Fibroblast of skin of back (primary cell): ENCODE measurements around the gene KCTD18. TPM values are rescaled to one million over a fixed set of nuclear protein-coding genes. Genes with fewer than 3 reads are reported as not detected.
A peak's percentile ranks its signal among the peaks of the same experiment; 100 is the strongest.

Experiments used
- DNase-seq: peaks from one replicate; pipeline ENCODE4 v3.0.0-alpha.2; 2013
- polyA plus RNA-seq, 2 experiments: library from polyadenylated mRNA; unstranded; fragments of 120-200 nt; gene quantifications; one replicate each; pipeline ENCODE4 v1.2.1, GENCODE V29; 2013; ENCODE audit not compliant: insufficient read length in 2 of 2

KCTD18 gene
- polyA plus RNA-seq (2013, experiment 1 of 2; ENCODE audit: insufficient read length), result 11.1 TPM
- 12.7 TPM for polyA plus RNA-seq (2013, experiment 2 of 2; ENCODE audit: insufficient read length)

DNA sequence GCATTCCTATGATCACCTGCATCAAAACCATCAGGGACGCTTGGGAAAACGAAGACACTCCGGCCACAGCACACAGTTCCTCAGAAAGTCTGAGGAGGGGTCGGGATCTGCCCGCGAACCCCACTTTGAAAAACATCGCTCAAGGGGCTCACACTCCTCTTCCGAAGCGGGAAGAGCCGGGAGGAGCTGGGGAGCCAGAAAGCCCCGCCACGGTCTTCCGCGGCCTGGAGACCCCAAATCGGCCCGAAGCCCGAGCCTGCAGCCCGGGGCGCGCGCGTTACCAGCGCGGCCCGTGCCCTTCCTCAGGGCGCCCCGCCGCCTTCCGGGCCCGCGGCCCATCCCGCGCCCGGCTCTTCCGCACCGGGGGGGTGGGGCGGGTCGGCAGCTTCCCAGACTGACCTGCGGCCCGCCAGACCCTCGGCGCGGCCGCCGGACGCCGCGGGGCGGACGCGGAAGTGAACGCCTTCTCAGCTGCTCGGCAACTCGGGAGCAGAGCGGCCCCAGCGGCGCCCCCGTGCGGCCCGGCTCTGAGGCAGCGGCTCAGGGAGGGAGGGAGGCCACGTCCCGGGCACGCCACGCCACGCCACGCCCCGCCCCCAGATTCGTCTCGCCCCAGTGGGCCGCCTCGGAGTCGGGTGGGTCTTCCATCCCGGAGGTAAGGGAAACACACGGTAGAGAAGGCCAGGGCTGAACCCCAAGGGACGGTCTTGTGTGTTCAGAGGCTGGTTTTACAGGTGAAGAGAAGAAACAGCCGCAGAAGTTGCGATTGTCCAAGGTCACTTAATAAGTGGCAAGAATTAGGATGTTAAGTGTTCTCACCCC is at the start of gene KCTD18:
Gene KCTD18, minus strand, starts transcription at position 457 of the 822 bp plus-strand sequence. CDS start 3,052 bp downstream, outside the sequence.
- peak; percentile 83 for DNase-seq

DNA sequence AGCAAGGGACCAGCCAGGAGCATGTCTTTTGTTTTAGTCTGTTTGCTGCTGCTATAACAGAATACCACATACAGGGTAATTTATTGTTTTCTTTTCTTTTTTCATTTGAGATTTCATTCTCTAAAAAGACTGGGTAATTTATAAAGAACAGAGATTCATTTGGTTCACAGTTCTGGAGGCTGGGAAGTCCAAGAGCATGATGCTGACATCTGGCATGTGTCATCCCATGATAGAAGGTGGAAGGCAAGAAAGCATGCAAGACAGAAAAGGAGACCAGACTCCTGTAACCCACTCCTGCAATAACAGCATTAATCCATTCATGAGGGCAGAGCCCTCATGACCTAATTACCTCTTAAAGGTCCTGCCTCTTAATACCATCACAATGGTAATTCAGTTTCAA is 30.9 kb upstream of the KCTD18 start:
- DNase-seq, result no peak

DNA sequence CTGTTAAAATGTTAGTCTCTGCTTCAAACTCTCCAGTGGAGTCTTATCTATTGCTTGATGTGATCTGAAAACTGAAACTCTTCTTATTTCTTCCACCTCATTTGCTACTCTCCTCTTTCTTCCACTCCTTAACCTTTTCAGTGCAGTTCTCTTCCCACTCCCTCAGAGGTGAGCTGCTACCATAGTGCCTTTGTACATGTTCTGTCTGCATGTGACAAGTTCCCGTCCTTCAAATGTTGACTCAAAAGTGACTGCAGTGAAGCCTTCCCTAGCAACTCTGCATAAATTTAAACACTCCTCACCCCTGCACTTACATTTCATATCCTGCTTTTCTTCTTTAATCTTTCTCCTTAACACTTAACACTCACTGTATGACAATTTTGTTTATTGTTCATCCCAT is 28.3 kb upstream of the KCTD18 start:
- DNase-seq, result no peak

DNA sequence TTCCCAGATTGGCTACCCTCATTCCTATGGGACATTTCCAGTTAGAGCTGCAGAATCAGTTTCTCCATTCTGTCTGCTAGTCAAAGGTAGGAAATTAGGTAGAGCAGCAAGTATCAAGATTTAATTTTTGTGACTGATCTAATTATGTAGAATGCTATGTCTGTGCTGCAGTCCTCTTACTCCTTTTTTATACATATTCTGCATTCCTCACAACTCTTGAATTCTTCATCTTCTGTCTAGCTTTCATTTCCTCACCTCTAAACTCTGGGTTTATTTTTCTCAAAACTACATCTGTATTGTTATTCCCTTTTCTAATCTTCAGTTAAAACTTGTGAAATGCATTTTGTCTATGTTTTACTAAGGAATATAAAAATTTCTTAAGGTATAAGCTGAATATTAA is 24.7 kb upstream of the KCTD18 start:
- no peak for DNase-seq

DNA sequence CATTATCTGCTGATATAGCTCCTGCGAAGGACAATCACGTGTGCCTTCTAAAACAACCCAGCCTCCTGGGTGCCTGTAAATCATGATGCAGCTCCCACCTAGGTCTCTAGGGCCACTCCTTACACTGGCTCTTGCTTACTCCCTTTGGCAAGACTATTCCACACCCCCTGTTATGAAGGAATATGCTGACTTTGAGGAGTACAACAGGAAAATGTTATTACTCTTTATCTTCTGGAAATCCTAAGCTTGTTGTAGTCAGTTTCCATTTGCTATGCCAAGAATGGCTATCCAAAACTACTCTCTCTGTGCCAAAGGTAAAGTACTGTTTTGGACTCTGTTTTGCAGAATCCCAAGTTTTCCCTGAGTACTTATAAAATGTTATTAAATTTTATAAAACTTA is 23.9 kb upstream of the KCTD18 start:
- DNase-seq, result no peak

DNA sequence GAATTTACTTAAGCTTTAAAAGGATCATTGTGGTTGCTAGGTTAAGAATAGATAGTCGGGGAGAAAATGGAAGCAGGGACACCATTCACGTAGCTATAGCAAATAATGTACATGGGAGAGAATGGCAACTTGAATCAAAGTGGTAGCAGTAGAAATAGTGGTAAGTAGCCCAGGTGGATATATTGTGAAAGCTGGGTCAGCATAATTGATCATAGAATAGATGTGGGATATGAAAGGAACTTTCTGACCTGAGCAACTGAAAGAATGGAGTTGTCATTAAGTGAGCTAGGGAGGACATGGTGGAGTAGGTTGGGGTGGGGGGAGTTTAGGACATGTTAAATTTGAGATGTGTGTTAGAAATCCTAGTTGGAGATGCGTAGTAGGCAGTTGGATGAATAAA is 18.4 kb upstream of the KCTD18 start:
- DNase-seq, result no peak

DNA sequence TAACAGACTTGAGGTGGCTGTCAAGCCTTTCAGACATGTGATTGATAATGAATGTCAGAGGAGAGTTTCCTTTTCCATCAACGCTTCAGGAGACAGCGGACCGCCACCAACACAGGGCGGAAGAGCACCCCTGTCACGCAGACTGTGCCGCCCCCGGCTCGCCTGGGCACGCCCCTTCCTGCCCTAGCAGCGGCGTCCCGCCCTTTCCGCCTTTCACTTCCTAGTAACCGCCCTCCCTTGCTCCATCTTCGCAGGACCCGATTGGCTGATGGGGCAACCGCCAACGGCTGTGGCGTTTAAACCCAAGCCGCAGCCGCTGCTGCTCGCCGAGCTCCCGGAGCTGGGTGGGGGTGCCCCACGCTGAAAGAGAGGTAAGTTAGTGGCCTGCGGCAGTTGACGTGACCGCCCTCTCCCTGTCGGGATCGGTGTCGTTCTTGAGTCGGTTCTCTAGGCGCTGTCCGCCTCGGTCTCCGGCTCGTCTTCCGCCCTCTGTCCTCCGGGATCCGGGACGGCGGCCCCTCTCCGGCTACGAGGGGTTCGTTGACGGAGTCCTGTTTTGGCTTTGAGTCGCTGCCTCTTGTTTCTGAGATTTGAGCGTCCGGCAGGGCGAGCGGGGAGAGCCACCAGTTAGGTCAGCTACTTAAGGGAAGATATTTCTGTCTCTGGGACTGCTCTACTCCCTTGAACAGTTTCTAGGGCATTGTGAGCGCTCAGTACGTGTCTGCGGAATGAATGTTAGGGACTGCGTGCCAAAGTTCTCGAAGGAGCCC is 16.2 kb upstream of the KCTD18 start, which contains the start of gene SGO2:
Gene SGO2, plus strand, starts transcription at position 326 of the 770 bp plus-strand sequence. CDS start 6,769 bp downstream, outside the sequence.
- DNase-seq, result peak; percentile 96

DNA sequence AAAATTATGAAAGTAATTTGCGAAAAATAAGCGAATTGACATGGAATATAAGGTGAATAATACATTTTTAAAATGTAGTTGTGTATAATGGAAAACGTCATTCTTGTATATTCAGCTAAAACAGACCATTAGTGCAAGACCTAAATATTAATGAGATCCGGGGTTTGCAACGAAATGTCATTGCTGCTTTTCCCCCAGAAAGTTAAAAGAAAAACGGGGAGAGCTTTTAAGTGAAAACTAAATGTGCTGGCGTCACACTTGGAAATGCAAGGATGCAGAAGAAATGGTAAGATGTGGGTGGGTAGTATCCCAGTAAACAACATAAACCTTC is 15.6 kb upstream of the KCTD18 start:
- no peak for DNase-seq

DNA sequence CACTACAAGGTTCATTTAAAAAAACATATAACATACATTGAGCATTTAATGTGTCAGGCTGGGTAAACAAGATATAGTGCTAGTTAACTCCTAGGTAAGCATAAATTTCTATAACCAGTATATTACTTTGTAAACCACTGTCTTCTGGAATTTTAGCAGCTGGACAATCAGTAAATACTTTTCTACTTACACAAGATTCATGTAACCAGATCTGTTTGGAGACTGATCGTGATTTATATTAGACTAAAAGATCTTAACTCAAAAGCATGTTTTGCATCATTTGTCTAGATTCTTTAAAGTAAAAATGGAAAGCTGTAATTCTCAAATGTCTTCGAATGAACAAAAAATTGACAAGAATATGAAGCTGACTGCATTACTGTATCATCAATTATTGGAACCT is 15.2 kb upstream of the KCTD18 start:
- DNase-seq, result no peak

DNA sequence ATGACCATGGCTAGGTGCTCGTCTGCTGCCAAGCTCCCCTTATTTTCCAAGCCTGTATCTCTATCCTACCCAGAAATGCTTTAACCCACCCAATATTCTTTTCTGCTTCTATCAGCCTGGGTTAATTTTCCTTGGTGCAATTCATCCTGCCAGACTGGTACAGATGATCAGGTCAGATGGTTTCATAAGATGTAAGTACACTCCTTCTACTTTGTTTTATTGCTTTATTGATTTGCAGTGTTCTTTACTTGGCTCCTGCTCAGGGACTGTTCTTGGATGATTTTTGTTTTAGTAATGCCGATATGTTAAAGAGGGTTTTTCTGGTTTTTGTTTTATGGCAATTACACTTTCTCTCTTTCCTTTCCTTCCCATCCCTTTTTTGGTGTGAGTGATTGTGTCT is 13.7 kb upstream of the KCTD18 start:
- no peak for DNase-seq

DNA sequence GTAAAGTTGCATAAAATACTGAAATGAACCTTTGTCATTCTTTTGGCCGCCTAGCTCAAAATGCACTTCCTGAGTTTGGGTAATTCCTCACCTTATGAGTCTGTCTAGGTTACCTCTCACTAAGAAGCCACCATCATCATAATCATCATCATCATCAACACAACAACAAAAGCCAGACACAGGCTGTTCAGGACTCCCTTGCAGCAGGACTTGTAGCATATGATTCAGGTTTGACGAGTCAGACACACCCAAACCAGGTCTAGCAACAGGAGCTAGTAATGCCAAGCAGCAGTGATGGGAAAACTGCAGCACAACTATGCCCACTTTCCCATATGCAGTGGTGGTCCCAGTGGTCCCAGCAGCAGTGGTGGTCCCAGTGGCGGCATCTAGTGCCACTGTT is 13.3 kb upstream of the KCTD18 start:
- no peak for DNase-seq

DNA sequence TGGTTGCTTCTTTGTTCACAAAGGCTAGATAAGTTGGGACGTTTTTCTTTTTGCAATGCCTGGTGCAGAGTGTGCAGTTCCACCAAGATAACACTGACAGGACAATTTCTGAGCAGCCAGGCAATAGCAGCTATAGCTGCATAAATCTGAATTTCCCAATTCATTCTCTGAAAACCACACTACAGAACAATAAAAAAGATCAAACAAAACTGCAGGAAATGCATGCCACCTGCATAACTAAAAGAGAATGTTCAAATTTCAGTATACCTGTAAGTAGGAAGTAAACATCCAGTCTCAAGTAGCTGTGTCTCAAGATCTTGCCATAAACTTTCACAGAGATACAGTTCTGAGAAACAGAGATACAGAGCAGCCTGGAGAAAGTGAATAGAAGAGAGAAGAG is 5.3 kb upstream of the KCTD18 start:
- DNase-seq, result no peak

DNA sequence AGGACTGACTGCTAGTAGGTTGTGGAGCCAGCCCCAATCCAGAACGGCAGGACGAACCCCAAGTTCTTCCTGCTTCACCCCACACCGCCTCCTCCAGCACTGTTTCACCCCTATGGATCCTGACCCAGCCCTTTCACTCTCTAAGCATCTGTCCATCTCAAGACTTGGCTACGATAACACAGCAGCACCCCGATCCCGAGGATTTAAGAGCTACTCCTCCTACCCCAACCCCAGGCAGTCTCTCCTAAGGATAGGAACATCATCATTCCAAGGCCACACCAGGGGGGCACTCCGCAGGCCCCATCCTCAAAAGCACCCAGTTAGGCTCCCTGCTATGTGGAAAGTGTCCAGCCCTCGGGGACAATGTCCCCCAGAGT is 645 bp downstream of the KCTD18 start:
- peak; percentile 9 for DNase-seq

DNA sequence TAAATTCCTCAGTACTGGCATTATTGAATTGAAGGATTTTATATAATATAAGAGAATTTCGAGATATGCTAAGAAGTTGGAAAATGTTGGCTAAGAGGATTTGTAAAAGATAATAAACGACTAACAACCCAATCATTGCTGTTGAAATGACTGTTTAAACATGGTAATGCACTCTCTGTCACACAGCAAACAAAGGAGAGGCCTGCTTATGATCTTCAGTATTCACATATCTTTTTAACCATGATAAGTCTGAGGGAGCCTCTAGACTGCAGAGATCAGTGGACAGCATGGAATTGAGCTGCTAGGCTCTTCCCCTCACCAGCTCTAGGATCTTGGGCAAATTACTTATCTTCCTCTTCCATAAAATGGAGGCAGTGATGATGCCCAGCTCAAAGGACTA is 2.7 kb downstream of the KCTD18 start:
- DNase-seq, result no peak

DNA sequence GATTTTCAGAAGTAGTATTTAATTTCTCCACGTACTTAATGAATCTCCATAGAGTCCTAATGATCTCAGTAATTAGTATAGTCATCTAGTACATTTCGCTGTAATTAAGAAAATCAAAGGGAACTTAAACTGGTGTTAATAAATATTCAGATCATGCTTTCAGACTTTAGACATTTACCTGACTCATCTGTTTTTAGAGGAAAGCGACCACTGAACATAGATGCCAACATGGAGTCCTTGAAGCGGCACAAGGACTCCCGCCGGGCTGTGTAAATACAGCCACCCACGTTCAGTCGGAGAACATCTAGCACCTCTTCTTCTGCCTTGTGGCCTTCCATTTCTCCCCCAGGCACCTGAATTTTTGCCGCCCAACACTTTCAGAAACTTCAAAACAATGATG is 3.2 kb downstream of the KCTD18 start:
- no peak for DNase-seq

DNA sequence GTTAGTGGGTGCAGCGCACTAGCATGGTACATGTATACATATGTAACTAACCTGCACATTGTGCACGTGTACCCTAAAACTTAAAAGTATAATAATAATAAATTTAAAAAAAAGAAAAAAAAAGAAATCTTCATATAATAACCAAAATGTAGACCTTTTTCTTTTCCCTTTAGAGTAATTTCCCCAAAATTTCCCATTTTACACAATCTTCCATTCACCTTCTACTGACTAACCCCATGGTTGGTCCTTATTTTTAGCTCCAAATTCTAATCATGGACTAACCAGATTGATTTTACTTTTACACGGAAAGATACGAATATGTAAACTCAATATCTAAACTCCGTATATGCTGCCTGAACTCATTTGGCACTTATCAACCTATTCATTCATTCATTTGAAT is 7.7 kb downstream of the KCTD18 start:
- DNase-seq, result no peak

DNA sequence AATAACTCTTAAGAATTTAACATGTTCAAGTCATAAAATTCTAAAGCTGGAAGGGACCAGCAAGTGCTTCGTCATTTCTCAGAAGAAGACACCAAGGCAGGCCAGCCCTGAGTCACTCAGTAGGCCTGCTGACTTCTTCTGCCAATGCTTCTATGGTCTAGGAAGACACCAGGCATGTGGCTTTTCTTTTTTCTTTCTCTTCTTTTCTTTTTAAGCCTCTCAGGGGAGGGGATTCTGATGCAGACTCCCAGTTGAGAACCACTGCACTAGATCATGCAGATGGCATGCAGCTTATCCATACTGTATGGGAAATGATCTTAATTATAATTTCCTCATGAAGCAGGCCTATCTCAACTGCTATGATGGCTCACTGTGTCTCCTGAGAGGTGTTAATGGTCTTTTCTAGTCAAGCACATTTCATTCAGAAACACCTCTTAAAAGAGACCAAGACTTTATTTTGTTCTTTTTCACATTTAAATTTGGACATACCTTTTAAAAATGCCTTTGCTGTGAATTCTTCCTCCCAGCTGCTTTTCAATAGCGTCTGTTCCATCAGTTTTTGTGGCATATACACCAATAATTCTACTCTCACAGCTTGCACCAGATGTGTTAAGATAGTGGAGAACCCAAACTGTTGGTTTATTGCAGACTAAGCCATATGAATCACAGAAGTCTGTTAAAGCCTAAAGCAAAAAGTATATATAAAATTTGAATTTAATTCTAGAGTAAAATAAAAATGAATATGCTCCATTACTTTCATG is 11.3 kb downstream of the KCTD18 start:
- peak; percentile 54 for DNase-seq

DNA sequence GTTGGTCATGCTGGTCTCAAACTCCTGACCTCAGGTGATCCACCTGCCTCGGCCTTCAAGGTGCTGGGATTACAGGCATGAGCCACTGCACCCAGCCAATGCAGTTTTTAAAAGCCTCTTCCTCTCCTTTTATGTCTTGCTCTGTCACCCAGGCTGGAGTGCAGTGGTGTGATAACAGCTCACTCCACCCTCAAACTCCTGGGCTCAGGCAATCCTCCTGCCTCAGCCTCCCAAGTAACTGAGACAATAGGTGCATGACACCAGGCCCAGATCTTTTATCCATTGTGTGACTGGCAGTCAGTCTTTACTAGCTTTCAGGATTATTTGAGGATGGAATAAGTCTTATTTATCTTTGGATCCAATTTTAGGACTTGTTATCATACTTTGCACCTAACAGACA is 13.2 kb downstream of the KCTD18 start:
- DNase-seq, result no peak

DNA sequence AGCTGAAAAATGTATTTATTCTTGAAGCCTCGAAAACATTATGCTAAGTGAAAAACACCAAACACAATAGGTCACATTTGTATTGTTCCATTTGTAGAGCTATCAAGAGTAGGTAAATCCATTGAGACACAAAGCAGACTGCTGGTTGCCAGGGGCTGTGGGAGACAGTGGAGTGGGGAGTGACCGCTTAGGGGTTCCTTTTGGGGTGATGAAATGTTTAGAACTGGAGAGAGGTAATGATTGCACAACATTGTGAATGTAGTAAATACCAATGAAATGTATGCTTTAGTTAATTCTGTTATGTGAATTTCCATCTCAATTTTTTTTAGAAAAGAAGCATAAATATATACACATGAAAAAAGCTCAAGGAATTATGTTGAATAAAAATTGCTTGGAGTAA is 15.8 kb downstream of the KCTD18 start:
- DNase-seq, result no peak

DNA sequence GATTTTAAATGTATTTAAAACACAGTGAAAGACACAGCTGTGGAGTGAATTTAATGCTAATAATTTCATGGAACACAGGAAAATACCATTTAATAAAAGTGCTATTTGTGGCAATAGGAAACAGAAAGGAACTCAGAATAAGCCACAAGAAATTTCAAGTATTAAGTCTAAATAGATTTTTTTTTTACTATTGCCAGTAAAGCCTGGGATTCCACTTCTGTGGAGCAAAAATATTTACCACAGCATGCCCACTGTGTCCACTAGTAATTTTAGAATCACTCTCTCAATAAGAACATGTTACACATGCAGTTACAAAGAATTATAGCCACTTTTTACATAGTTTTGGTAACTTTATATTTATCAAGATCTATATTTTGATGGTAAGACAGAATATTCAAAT is 17.2 kb downstream of the KCTD18 start:
- no peak for DNase-seq

DNA sequence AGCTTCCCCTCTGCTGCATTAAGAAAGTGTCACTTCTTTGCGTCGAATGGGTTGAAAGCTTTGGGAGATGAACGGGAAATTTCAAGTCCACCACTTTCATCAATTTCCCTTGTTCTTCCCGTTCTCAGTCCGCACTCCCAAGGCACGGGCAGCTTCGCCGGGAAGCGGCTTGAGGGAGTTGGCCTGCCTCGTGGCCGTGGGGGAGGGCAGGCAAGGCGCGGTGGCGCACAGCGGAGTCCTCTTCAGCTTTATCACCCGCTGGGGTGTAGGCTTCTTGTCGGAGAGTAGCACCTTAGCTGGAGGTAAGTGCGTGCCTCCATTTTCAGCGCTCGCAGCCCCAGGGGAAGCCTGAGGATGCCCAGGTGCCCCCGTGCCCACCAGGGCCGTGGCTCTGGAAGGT is 19.9 kb downstream of the KCTD18 start:
- DNase-seq, result no peak

DNA sequence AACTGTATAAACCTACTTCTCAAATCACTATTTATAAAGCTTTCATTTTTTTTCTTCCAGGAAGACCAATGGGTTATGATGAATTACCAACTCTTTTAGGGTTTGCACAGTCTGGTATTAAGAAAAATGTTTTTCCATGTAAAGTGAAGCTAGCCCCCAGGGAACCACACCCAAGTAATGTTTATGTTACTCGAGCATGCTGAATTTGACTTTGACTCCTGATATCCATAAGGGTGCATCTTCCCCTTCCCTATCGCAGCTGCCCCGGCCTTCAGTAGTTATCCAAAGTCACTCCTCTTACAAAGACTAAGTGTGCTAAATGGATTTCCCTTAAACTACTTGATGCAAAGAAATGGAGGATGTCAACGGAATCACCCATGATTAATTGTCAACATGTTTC is 21.7 kb downstream of the KCTD18 start:
- DNase-seq, result no peak

DNA sequence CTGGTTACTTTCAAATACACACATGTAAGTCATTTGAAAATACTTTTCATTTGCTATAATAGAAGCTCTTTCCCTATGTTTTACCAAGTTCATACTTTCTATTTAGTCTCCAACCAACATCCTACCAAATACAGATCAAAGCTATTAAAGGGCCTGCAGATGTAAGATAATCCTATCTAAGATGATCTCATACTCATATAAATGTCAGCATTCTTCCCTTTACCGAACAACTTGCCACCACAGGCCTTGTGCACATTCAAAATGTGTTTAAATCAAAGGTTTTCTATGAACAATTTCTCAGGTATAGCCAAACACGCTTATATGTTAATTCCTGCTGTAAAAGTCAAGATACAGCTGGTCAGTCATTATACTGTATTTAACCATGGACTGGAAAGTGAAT is 23.3 kb downstream of the KCTD18 start:
- no peak for DNase-seq
